Mesodermal cell (in vitro differentiated cells): Measurements from ENCODE around the gene PAFAH1B1.
"Not testable (repeated sequence)": the region's sequence is repeated elsewhere in the genome, so short reads cannot be mapped to it uniquely, and the experiment has no call there.

Experiments used
- H3K27ac ChIP-seq: 2 replicates; pipeline ENCODE4 v1.7.0; 2013; ENCODE audit warnings: mild to moderate bottlenecking, low read depth, low read length, moderate library complexity; ENCODE audit not compliant: severe bottlenecking
- H3K36me3 ChIP-seq: 2 replicates; pipeline ENCODE4 v1.7.1; 2013; ENCODE audit warnings: mild to moderate bottlenecking, low read length, moderate library complexity; ENCODE audit not compliant: control insufficient read depth, insufficient read depth
- H3K4me1 ChIP-seq: one replicate; pipeline ENCODE4 v1.7.1; 2013; ENCODE audit warnings: mild to moderate bottlenecking, low read length; ENCODE audit not compliant: insufficient read depth, control insufficient read depth, poor library complexity, severe bottlenecking
- H3K4me3 ChIP-seq: 2 replicates; pipeline ENCODE4 v1.7.0; 2013; ENCODE audit warnings: low read length, control low read depth, mild to moderate bottlenecking; ENCODE audit not compliant: insufficient read depth, poor library complexity, severe bottlenecking; ENCODE audit errors: extremely low read depth
- H3K9me3 ChIP-seq: 2 replicates; pipeline ENCODE4 v1.7.1; 2013; ENCODE audit warnings: mild to moderate bottlenecking, low read length, moderate library complexity; ENCODE audit not compliant: control insufficient read depth
- WGBS, 2 experiments: methylation state at CpG; one replicate each; pipeline ENCODE4 v1.1.5; 2013; ENCODE audit warnings: missing lambda C conversion rate in 2 of 2; ENCODE audit not compliant: insufficient coverage in 2 of 2; 5-methylcytosine and 5-hydroxymethylcytosine counted together

The PAFAH1B1 gene

DNA sequence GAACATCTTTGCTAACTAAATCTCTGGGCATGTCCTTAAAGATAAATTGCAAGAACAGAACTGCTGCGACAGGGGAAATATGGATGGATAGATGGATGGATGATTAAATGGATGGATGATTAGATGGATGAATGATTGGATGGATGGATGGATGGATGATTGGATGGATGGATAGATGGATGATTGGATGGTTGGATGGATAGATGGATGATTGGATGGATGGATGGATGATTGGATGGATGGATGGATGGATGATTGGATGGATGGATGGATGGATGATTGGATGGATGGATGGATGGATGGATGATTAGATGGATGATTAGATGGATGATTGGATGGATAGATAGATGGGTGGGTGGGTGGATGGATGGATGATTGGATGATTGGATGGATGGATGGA, 85.8 kb downstream of the PAFAH1B1 start:
- H3K4me1 ChIP-seq, H3K27ac ChIP-seq, H3K9me3 ChIP-seq, H3K4me3 ChIP-seq: not testable (repeated sequence)
- peaks cover 88% of the 10 kb centered on the region for H3K36me3 ChIP-seq
- 91 to 96% methylated on average over 1 of the region's 1 CpG for WGBS, 2 experiments

DNA sequence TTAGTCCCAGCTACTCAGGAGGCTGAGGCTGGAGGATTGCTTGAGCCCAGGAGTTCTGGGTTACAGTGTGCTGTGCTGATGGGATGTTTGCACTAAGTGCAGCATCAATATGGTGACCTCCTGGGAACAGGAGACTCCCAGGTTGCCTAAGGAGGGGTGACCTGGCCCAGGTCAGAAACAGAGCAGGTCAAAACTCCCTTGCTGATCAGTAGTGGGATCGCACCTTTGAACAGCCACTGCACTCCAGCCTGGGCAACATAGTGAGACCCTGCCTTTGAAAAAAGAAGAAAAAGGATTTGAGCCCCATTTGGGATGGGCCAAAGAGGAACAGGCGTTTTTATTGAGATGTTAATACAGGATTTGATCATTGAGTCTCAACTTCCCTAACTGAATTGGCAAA, 87.5 kb downstream of the PAFAH1B1 start:
- H3K4me1 ChIP-seq = peaks cover 2% of the 10 kb centered on the region
- no peaks in the 10 kb centered on the region for H3K9me3 ChIP-seq
- H3K36me3 ChIP-seq = peaks cover 73% of the 10 kb centered on the region
- WGBS, 2 experiments = 100% methylated on average over 1 of the region's 2 CpGs
- no peak overlapping the region for H3K27ac ChIP-seq
- no peak overlapping the region for H3K4me3 ChIP-seq

DNA sequence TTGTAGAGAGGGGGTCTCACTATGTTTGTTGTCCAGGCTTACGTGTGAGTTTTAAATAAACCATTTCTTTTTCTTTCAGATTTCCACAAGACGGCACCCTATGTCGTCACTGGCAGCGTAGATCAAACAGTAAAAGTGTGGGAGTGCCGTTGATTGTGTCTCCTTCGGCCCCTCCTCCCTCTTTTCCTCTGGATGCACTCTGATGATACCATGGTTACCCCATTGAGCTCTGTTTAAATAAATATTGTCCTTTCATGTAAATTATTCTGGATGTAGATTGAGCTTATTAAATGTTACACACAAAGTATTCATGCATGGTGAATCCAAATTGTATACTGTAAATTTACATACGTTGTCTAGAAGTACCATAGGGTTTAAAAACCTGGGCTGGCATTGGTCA, 88.2 kb downstream of the PAFAH1B1 start:
- no peaks in the 10 kb centered on the region for H3K9me3 ChIP-seq
- H3K36me3 ChIP-seq = peaks cover 66% of the 10 kb centered on the region
- no peak overlapping the region for H3K4me3 ChIP-seq
- H3K4me1 ChIP-seq = peaks cover 2% of the 10 kb centered on the region
- WGBS, 2 experiments = 92 to 95% methylated on average over 3 to 4 of the region's 7 CpGs
- no peak overlapping the region for H3K27ac ChIP-seq

DNA sequence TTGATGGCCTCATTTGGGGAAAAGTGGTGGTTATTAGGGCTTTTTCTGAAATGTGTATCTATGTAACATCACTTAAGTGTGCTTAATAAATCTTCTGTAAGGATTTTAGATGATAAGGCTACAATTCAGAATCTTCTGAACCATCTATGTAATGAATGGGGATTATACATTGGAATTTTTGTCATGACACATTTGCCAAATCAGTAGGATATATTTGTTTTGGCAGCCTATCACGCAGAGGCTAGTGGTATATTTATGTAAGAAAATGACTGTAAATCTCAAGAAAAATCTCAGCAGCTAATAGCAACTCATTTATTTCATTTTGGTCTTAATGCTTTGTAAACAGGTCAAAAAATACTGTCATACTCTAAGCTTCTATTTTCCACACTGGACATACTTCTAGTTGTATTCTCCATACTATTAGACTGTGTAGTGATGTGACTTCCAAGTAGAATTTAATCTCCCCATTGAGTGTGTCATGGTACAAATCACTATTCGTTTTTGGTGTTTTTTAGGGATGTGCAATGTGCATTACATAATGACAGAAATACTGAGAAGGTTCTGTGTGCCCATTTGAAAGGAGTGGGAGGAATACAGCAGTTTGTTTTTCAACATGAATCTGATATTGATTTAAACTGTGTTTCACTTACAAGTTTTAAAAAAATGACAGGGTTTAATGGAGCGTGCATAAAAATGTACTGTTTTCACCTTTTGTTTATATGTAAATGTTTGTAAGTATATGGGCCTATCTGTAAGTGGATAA, 88.9 kb downstream of the PAFAH1B1 start:
- peaks cover 2% of the 10 kb centered on the region for H3K4me1 ChIP-seq
- WGBS, 2 experiments = 93 to 100% methylated on average over 1 to 2 of the region's 3 CpGs
- no peak overlapping the region for H3K4me3 ChIP-seq
- no peaks in the 10 kb centered on the region for H3K9me3 ChIP-seq
- peaks cover 59% of the 10 kb centered on the region for H3K36me3 ChIP-seq
- no peak overlapping the region for H3K27ac ChIP-seq

DNA sequence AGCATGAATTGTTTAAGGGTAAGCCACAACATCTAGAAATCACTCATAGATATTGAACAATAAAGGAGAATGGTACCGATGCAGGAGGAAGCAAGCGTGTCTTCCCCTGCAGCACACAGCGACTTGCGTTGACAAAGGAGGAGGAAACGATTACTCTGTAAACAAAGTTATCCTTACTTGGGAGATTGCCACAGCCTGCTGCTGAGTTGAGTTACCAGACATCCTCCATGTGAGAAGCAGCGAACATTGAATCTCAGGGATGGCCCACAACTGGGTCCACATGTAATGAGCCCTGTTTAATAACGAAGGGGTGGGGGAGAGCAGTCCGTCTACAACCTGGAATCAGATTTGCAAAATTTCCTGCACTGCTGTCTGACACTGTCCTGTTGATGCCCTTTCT, 90.5 kb downstream of the PAFAH1B1 start:
- no peak overlapping the region for H3K4me3 ChIP-seq
- peaks cover 44% of the 10 kb centered on the region for H3K36me3 ChIP-seq
- 95 to 100% methylated on average over 6 of the region's 8 CpGs for WGBS, 2 experiments
- H3K27ac ChIP-seq = no peak overlapping the region
- H3K4me1 ChIP-seq = peaks cover 2% of the 10 kb centered on the region
- no peaks in the 10 kb centered on the region for H3K9me3 ChIP-seq

DNA sequence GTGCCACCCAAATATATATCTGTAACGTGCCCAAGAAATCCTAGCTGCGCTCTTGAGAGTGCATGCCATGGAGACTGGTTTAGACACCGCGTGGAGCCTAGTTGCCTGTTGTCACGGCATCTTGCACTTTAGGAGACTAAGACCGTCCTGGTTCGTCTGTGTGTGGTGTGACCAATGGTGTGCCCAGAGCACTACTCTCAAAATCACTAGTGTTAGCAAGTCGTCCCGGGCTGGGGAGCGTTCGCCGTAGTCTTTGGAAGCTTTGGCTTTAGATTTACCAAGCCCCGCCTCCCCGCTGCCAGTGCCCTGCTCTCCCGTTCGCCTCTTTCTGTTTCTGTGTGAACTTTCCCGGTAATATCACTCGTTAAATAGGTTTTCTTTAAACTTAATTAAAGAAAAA, 91.1 kb downstream of the PAFAH1B1 start:
- H3K27ac ChIP-seq = no peak overlapping the region
- H3K4me3 ChIP-seq = no peak overlapping the region
- H3K9me3 ChIP-seq = no peaks in the 10 kb centered on the region
- peaks cover 2% of the 10 kb centered on the region for H3K4me1 ChIP-seq
- 94 to 97% methylated on average over 9 to 16 of the region's 18 CpGs for WGBS, 2 experiments
- peaks cover 38% of the 10 kb centered on the region for H3K36me3 ChIP-seq

DNA sequence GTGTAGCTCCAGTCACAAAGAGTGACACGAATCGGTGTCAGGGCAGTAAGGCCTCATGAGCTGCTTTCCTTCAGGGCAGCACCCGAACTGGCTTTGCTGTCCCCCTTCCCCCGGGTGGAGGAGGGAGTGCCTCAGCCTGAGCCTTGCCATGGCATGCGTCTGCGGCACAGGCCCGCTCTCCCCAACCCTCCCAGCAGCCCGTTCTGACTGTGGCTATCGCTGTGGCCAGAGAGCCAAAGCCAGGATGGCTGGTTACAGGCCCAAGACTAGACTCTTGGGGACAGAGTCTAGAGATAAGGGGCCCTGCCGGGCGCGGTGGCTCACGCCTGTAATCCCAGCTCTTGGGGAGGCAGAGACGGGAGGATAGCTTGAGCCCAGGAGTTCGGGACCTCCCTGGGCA, 92.2 kb downstream of the PAFAH1B1 start:
- 92 to 94% methylated on average over 14 to 15 of the region's 15 CpGs for WGBS, 2 experiments
- Histone ChIP-seq H3K4me3 (no peak overlapping the region), H3K9me3 (no peaks in the 10 kb centered on the region), H3K36me3 (peaks cover 30% of the 10 kb centered on the region), H3K27ac (no peak overlapping the region), H3K4me1 (peaks cover 2% of the 10 kb centered on the region)

DNA sequence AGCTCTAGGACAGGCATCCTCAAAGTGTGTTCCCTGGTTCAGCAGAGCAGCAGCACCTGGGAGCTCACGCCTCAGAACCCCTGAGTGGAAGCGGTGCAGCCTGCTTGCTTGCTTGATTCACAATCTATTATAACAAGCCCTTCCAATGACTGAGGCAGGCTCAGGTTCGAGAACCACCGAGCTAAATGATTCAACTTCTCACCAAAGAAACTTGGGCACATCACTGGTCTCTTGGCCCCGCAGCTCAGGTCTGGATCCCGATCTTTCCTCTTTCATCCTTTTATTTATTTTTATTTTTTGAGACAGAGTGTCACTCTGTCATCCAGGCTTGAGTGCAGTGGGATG, 93.6 kb downstream of the PAFAH1B1 start:
- H3K36me3 ChIP-seq = peaks cover 21% of the 10 kb centered on the region
- peaks cover 2% of the 10 kb centered on the region for H3K4me1 ChIP-seq
- peak overlapping the region; percentile 36 for H3K27ac ChIP-seq
- H3K4me3 ChIP-seq = no peak overlapping the region
- WGBS, 2 experiments = 92 to 98% methylated on average over 6 of the region's 6 CpGs
- H3K9me3 ChIP-seq = no peaks in the 10 kb centered on the region

DNA sequence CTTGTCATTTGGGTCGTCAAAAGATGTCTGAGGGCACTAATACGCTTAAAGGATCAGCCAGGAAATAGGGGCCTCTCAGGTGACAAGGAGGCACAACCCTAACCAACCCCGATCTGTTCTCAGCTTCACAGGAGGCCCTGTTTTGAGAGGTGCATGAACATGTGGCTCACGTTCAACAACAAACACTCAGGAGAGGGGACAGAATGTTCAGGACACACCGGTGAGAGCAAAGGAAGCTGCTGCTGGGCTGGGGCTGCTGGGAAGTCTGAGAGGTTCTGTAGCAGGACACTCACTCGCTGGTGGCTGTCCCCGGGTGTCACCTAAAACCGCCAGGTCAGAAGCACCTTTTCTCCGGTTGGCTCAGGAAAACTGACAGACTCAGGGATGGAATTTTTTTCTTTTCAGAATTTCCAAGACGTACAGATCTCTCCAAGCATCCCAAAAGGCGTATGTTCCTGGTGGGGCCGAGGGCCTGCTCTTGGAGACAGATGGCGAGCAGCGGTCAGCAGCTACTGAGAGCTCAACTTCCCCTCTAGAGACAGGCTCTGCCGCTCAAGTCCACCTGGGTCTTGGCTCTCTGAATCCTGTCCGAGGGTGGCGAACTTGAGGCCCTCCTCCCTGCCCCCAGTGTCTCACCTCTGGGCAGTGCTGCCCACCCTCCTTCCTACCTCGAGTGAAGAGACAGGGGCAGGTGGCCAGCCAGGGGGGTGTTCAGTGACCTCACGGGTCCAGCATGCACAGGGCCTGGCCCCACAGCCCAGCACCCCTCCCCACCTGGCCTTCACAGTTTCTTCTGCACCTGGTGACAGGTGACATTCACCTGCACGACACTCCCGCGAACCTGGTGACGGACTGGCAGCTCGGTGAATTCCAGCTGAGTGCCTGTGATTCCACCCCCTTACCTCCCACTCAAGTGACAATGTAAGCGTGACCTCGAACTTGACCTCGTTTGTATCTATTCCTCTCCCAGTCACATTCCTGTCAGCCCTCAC, 95.2 kb downstream of the PAFAH1B1 start:
- Histone ChIP-seq H3K4me1 (peaks cover 2% of the 10 kb centered on the region), H3K36me3 (peaks cover 21% of the 10 kb centered on the region), H3K9me3 (no peaks in the 10 kb centered on the region), H3K4me3 (no peak overlapping the region), H3K27ac (no peak overlapping the region)
- 87 to 88% methylated on average over 22 to 24 of the region's 27 CpGs for WGBS, 2 experiments

DNA sequence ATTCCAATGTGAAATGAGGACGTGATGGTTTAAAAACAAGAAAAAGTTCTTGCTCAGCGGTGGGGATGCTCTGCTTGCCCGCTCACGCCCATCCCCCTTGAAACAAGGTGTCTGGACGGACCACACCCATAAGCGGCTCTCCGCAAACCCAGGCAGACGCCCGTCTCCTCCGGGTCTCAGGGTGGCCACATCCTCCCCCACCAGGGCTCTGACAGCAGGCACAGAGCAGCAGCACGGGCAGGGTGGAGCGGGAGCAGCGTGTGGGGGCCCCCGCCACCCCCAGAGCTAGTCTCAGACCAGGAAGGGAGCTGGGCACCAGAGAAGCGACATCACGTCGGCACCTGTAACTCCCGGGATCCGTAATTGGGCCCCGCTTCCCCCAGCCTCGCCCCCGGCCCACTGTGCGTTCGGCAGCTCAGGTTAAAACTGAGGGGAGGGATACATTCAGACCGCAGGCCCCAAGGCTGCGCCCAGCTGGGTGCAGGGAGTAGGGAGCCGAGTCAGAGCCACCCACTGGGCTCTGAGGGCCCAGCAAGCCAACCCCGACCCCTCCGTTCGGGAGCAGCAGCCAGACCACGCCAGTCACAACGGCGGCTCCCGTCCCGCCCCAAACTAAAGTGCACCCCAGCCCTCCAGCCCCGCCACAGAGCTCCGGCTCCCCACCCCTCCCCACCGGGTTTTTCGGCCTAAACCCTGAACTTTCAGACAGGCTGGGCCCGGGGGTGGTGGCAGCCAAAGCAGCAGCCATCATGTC, 96.1 kb downstream of the PAFAH1B1 start:
- no peaks in the 10 kb centered on the region for H3K9me3 ChIP-seq
- H3K4me1 ChIP-seq = peaks cover 2% of the 10 kb centered on the region
- H3K36me3 ChIP-seq = peaks cover 28% of the 10 kb centered on the region
- WGBS, 2 experiments = 92 to 95% methylated on average over 15 to 38 of the region's 40 CpGs
- no peak overlapping the region for H3K27ac ChIP-seq
- no peak overlapping the region for H3K4me3 ChIP-seq
